ENCODE measurements around the gene MCC.

MCC gene

GRCh38 chr5:113054899-113055298, 433.4 kb downstream of the MCC start:
- H3K4me1 Mint-ChIP-seq = peaks cover 4% of the 10 kb centered on the region
- no peaks in the 10 kb centered on the region for H3K36me3 Mint-ChIP-seq

GRCh38 chr5:113053511-113053995, 434.7 kb downstream of the MCC start:
- DNase-seq (ENCODE audit: low spot score in 2 of 2) (no peak), ATAC-seq (ENCODE audit: low read depth) (no peak)
- Mint-ChIP-seq H3K36me3 (no peaks in the 10 kb centered on the region), H3K9me3 (no peaks in the 10 kb centered on the region), H3K27me3 (peaks cover 3% of the 10 kb centered on the region), H3K4me3 (no peak overlapping the region), H3K27ac (no peak overlapping the region), H3K4me1 (peaks cover 5% of the 10 kb centered on the region)

More at GRCh38 chr5:113054899-113055298, 433.4 kb downstream of the MCC start:
- Mint-ChIP-seq H3K4me3 (no peak overlapping the region), H3K27ac (no peak overlapping the region), H3K9me3 (no peaks in the 10 kb centered on the region), H3K27me3 (peaks cover 3% of the 10 kb centered on the region)
- no peak for ATAC-seq (ENCODE audit: low read depth)
- no peak for DNase-seq (ENCODE audit: low spot score in 2 of 2)

GRCh38 chr5:113052041-113052795, 436.0 kb downstream of the MCC start:
- ATAC-seq (ENCODE audit: low read depth) (no peak), DNase-seq (ENCODE audit: low spot score in 2 of 2) (no peak)
- H3K4me1 Mint-ChIP-seq = peaks cover 15% of the 10 kb centered on the region
- H3K36me3 Mint-ChIP-seq = no peaks in the 10 kb centered on the region
- peaks cover 3% of the 10 kb centered on the region for H3K27me3 Mint-ChIP-seq
- no peaks in the 10 kb centered on the region for H3K9me3 Mint-ChIP-seq
- H3K4me3 Mint-ChIP-seq = no peak overlapping the region
- no peak overlapping the region for H3K27ac Mint-ChIP-seq

- ATAC-seq (ENCODE audit: low read depth) = no peak
Measured at GRCh38 chr5:113050721-113051382, 437.4 kb downstream of the MCC start.

GRCh38 chr5:113048931-113049330, 439.3 kb downstream of the MCC start:
- Mint-ChIP-seq H3K27ac (no peak overlapping the region), H3K36me3 (no peaks in the 10 kb centered on the region), H3K27me3 (no peaks in the 10 kb centered on the region), H3K4me1 (peaks cover 13% of the 10 kb centered on the region), H3K4me3 (no peak overlapping the region), H3K9me3 (no peaks in the 10 kb centered on the region)
- no peak for ATAC-seq (ENCODE audit: low read depth)
- no peak for DNase-seq (ENCODE audit: low spot score in 2 of 2)

More at GRCh38 chr5:113050721-113051382, 437.4 kb downstream of the MCC start:
- no peak overlapping the region for H3K4me3 Mint-ChIP-seq
- H3K4me1 Mint-ChIP-seq = peaks cover 13% of the 10 kb centered on the region
- no peak overlapping the region for H3K27ac Mint-ChIP-seq
- DNase-seq (ENCODE audit: low spot score in 2 of 2) = no peak
- no peaks in the 10 kb centered on the region for H3K36me3 Mint-ChIP-seq
- no peaks in the 10 kb centered on the region for H3K27me3 Mint-ChIP-seq
- no peaks in the 10 kb centered on the region for H3K9me3 Mint-ChIP-seq

GRCh38 chr5:113047733-113048652, 440.3 kb downstream of the MCC start:
- Mint-ChIP-seq H3K36me3 (no peaks in the 10 kb centered on the region), H3K9me3 (no peaks in the 10 kb centered on the region), H3K4me1 (peaks cover 13% of the 10 kb centered on the region), H3K27me3 (no peaks in the 10 kb centered on the region), H3K4me3 (peak overlapping the region; percentile 79), H3K27ac (peak overlapping the region; percentile 62)
- ATAC-seq (ENCODE audit: low read depth) = peak; percentile 89
- no peak for DNase-seq (ENCODE audit: low spot score in 2 of 2)

- peak overlapping the region; percentile 79 for H3K4me3 Mint-ChIP-seq
- no peaks in the 10 kb centered on the region for H3K9me3 Mint-ChIP-seq
- DNase-seq (ENCODE audit: low spot score in 2 of 2) (no peak), ATAC-seq (ENCODE audit: low read depth) (no peak)
- H3K27ac Mint-ChIP-seq = peak overlapping the region; percentile 24
- no peaks in the 10 kb centered on the region for H3K27me3 Mint-ChIP-seq
- H3K36me3 Mint-ChIP-seq = no peaks in the 10 kb centered on the region
- H3K4me1 Mint-ChIP-seq = peaks cover 13% of the 10 kb centered on the region
Measured at GRCh38 chr5:113047234-113047633, 441.0 kb downstream of the MCC start.

GRCh38 chr5:113044776-113045465, 443.3 kb downstream of the MCC start:
- no peak for ATAC-seq (ENCODE audit: low read depth)
- Mint-ChIP-seq H3K4me3 (no peak overlapping the region), H3K9me3 (no peaks in the 10 kb centered on the region), H3K27me3 (peaks cover 3% of the 10 kb centered on the region), H3K27ac (no peak overlapping the region), H3K4me1 (peaks cover 13% of the 10 kb centered on the region), H3K36me3 (peaks cover 2% of the 10 kb centered on the region)
- no peak for DNase-seq (ENCODE audit: low spot score in 2 of 2)

- Mint-ChIP-seq H3K9me3 (no peaks in the 10 kb centered on the region), H3K27me3 (peaks cover 3% of the 10 kb centered on the region), H3K36me3 (peaks cover 2% of the 10 kb centered on the region), H3K27ac (no peak overlapping the region), H3K4me1 (peaks cover 12% of the 10 kb centered on the region), H3K4me3 (no peak overlapping the region)
- DNase-seq (ENCODE audit: low spot score in 2 of 2) (no peak), ATAC-seq (ENCODE audit: low read depth) (no peak)
Measured at GRCh38 chr5:113043491-113043931, 444.7 kb downstream of the MCC start.

- Mint-ChIP-seq H3K4me3 (no peak overlapping the region), H3K27ac (no peak overlapping the region)
- no peak for DNase-seq (ENCODE audit: low spot score in 2 of 2)
Measured at GRCh38 chr5:113042491-113043243, 445.6 kb downstream of the MCC start.

GRCh38 chr5:113040672-113041260, 447.5 kb downstream of the MCC start:
- Mint-ChIP-seq H3K4me1 (no peaks in the 10 kb centered on the region), H3K27ac (no peak overlapping the region), H3K27me3 (peaks cover 13% of the 10 kb centered on the region), H3K36me3 (peaks cover 2% of the 10 kb centered on the region), H3K9me3 (no peaks in the 10 kb centered on the region), H3K4me3 (no peak overlapping the region)
- no peak for DNase-seq (ENCODE audit: low spot score in 2 of 2)
- no peak for ATAC-seq (ENCODE audit: low read depth)

More at GRCh38 chr5:113042491-113043243, 445.6 kb downstream of the MCC start:
- ATAC-seq (ENCODE audit: low read depth) = no peak
- H3K9me3 Mint-ChIP-seq = no peaks in the 10 kb centered on the region
- H3K4me1 Mint-ChIP-seq = peaks cover 4% of the 10 kb centered on the region
- peaks cover 10% of the 10 kb centered on the region for H3K27me3 Mint-ChIP-seq
- H3K36me3 Mint-ChIP-seq = peaks cover 2% of the 10 kb centered on the region

GRCh38 chr5:113039934-113040285, 448.3 kb downstream of the MCC start:
- ATAC-seq (ENCODE audit: low read depth) (no peak), DNase-seq (ENCODE audit: low spot score in 2 of 2) (no peak)
- no peak overlapping the region for H3K27ac Mint-ChIP-seq
- H3K36me3 Mint-ChIP-seq = peaks cover 2% of the 10 kb centered on the region
- peaks cover 13% of the 10 kb centered on the region for H3K27me3 Mint-ChIP-seq
- no peaks in the 10 kb centered on the region for H3K9me3 Mint-ChIP-seq
- no peak overlapping the region for H3K4me3 Mint-ChIP-seq
- no peaks in the 10 kb centered on the region for H3K4me1 Mint-ChIP-seq
